IPS-18c (cell line): ENCODE results near the gene RBM34.
"Not testable (repeated sequence)": the region's sequence is repeated elsewhere in the genome, so short reads cannot be mapped to it uniquely, and the experiment has no call there.

Source experiments
- H3K4me3 ChIP-seq: 2 replicates; pipeline ENCODE4 v1.7.0; 2013; ENCODE audit warnings: low read depth, mild to moderate bottlenecking, low read length, moderate library complexity; ENCODE audit not compliant: insufficient read depth
- H3K9me3 ChIP-seq: one replicate; pipeline ENCODE4 v1.6.1; 2013; ENCODE audit warnings: mild to moderate bottlenecking, low read length, moderate library complexity; ENCODE audit not compliant: control insufficient read depth, insufficient read depth

Gene RBM34

GRCh38 chr1:235105051-235106043 lies 55.7 kb downstream of the RBM34 start:
- Histone ChIP-seq H3K9me3 (no peaks in the 10 kb centered on the region), H3K4me3 (no peak overlapping the region)

- no peak overlapping the region for H3K4me3 ChIP-seq
- no peaks in the 10 kb centered on the region for H3K9me3 ChIP-seq
Measured at GRCh38 chr1:235102993-235103411, 58.0 kb downstream of the RBM34 start.

- Histone ChIP-seq H3K9me3 (no peaks in the 10 kb centered on the region), H3K4me3 (no peak overlapping the region)
Measured at GRCh38 chr1:235102259-235102582, 58.8 kb downstream of the RBM34 start.

GRCh38 chr1:235101558-235102258 lies 59.3 kb downstream of the RBM34 start:
- no peaks in the 10 kb centered on the region for H3K9me3 ChIP-seq
- no peak overlapping the region for H3K4me3 ChIP-seq

- Histone ChIP-seq H3K9me3 (no peaks in the 10 kb centered on the region), H3K4me3 (no peak overlapping the region)
Measured at GRCh38 chr1:235100194-235100772, 60.8 kb downstream of the RBM34 start.

GRCh38 chr1:235098991-235099390 lies 62.1 kb downstream of the RBM34 start:
- H3K4me3 ChIP-seq: no peak overlapping the region
- H3K9me3 ChIP-seq: no peaks in the 10 kb centered on the region

- Histone ChIP-seq H3K4me3 (no peak overlapping the region), H3K9me3 (no peaks in the 10 kb centered on the region)
Measured at GRCh38 chr1:235098547-235098946, 62.5 kb downstream of the RBM34 start.

GRCh38 chr1:235097501-235097900 lies 63.5 kb downstream of the RBM34 start:
- H3K9me3 ChIP-seq, H3K4me3 ChIP-seq: not testable (repeated sequence)

GRCh38 chr1:235095938-235096562 lies 65.0 kb downstream of the RBM34 start:
- H3K4me3 ChIP-seq: no peak overlapping the region
- H3K9me3 ChIP-seq: no peaks in the 10 kb centered on the region

GRCh38 chr1:235093696-235094592 lies 67.1 kb downstream of the RBM34 start:
- Histone ChIP-seq H3K4me3 (peak overlapping the region; percentile 22), H3K9me3 (no peaks in the 10 kb centered on the region)

- peak overlapping the region; percentile 22 for H3K4me3 ChIP-seq
Measured at GRCh38 chr1:235093013-235093695, 67.9 kb downstream of the RBM34 start.

GRCh38 chr1:235092415-235092814 lies 68.6 kb downstream of the RBM34 start:
- not testable (repeated sequence) for H3K9me3 ChIP-seq, H3K4me3 ChIP-seq

More at GRCh38 chr1:235093013-235093695, 67.9 kb downstream of the RBM34 start:
- H3K9me3 ChIP-seq: no peaks in the 10 kb centered on the region

- not testable (repeated sequence) for H3K4me3 ChIP-seq, H3K9me3 ChIP-seq
Measured at GRCh38 chr1:235092045-235092406, 69.0 kb downstream of the RBM34 start.

GRCh38 chr1:235091319-235092044 lies 69.6 kb downstream of the RBM34 start:
- H3K9me3 ChIP-seq, H3K4me3 ChIP-seq: not testable (repeated sequence)

GRCh38 chr1:235090406-235091069 lies 70.5 kb downstream of the RBM34 start:
- Histone ChIP-seq H3K9me3 (no peaks in the 10 kb centered on the region), H3K4me3 (no peak overlapping the region)
